CD4-positive, alpha-beta memory T cell (primary cell): ENCODE data around the gene UPF2. TPM values are rescaled to one million over a fixed set of nuclear protein-coding genes. Genes with fewer than 3 reads are reported as not detected.
"Not testable (repeated sequence)": the region's sequence is repeated elsewhere in the genome, so short reads cannot be mapped to it uniquely, and the experiment has no call there.

ENCODE experiments used
- CTCF ChIA-PET: fragments of 350-600 bp; sonication (Branson Sonifier 250); formaldehyde crosslinking; loops from one replicate; lab custom pipeline; 2021; ENCODE audit warnings: inconsistent platforms; ENCODE audit not compliant: partially characterized antibody; lab: Charles Lee
- POLR2A ChIA-PET: fragments of 350-600 bp; sonication (Branson Sonifier 250); formaldehyde crosslinking; loops from one replicate; lab custom pipeline; 2021; ENCODE audit not compliant: partially characterized antibody; lab: Charles Lee
- DNase-seq, 5 donors: peaks; one replicate each; pipeline versions ENCODE4 v3.0.0 to v3.0.0-alpha.2; 2020 to 2022; ENCODE audit warnings: mixed read lengths in 1 of 5
- H3K27ac ChIP-seq: one replicate; pipeline ENCODE4 v1.7.0; 2013; ENCODE audit warnings: low read depth, low read length
- H3K27me3 ChIP-seq: 2 replicates; pipeline ENCODE4 v1.7.0; 2013; ENCODE audit warnings: mild to moderate bottlenecking, low read length, moderate library complexity; ENCODE audit not compliant: insufficient read depth
- H3K36me3 ChIP-seq: 2 replicates; pipeline ENCODE4 v1.7.0; 2013; ENCODE audit warnings: mild to moderate bottlenecking, low read length, moderate library complexity; ENCODE audit not compliant: insufficient read depth
- H3K4me1 ChIP-seq: 2 replicates; pipeline ENCODE4 v1.7.0; 2013; ENCODE audit warnings: mild to moderate bottlenecking, low read length, moderate library complexity; ENCODE audit not compliant: insufficient read depth
- H3K4me3 ChIP-seq, 2 donors: one replicate each; pipeline ENCODE4 v1.7.0; 2013; ENCODE audit warnings: low read length in 2 of 2, mild to moderate bottlenecking in 1 of 2
- H3K9me3 ChIP-seq, 2 donors: one replicate each; pipeline ENCODE4 v1.7.0; 2013; ENCODE audit warnings: low read length in 2 of 2, control low read depth in 1 of 2; ENCODE audit not compliant: control insufficient read depth in 1 of 2
- H3K27ac Mint-ChIP-seq, 7 donors: one replicate each; pipeline ENCODE4 v1.8.0; 2020 to 2021; ENCODE audit warnings: mixed read lengths in 7 of 7, mild to moderate bottlenecking in 6 of 7, inconsistent platforms in 3 of 7, moderate library complexity in 3 of 7
- H3K27me3 Mint-ChIP-seq, 2 donors: one replicate each; pipeline ENCODE4 v1.8.0; 2020 to 2021; ENCODE audit warnings: mixed read lengths in 2 of 2
- H3K36me3 Mint-ChIP-seq, 2 donors: one replicate each; pipeline ENCODE4 v1.8.0; 2020 to 2021; ENCODE audit warnings: mixed read lengths in 2 of 2, inconsistent platforms in 1 of 2, mild to moderate bottlenecking in 1 of 2
- H3K4me1 Mint-ChIP-seq, 4 donors: one replicate each; pipeline ENCODE4 v1.8.0; 2020 to 2021; ENCODE audit warnings: mixed read lengths in 4 of 4, mild to moderate bottlenecking in 1 of 4
- H3K4me3 Mint-ChIP-seq, 8 donors: one replicate each; pipeline ENCODE4 v1.8.0; 2020 to 2021; ENCODE audit warnings: mixed read lengths in 8 of 8, mild to moderate bottlenecking in 7 of 8, moderate library complexity in 6 of 8, inconsistent platforms in 3 of 8
- H3K9me3 Mint-ChIP-seq, 8 donors: one replicate each; pipeline ENCODE4 v1.8.0; 2020 to 2021; ENCODE audit warnings: mixed read lengths in 8 of 8, mild to moderate bottlenecking in 5 of 8, inconsistent platforms in 3 of 8, moderate library complexity in 1 of 8
- intact Hi-C: fragments of 100-400 bp; cut with micrococcal nuclease; formaldehyde crosslinking; loops from one replicate; pipeline ENCODE4 v1.15.1; 2023
- polyA plus RNA-seq, 2 donors: library from polyadenylated mRNA; unstranded; fragments of 300-500 nt; fragmentation: Illumina TruSeq; gene quantifications; one replicate each; pipeline ENCODE4 v1.2.3, GENCODE V29; 2021
- total RNA-seq, 2 experiments: library from RNA; stranded (reverse); gene quantifications; one replicate each; pipeline ENCODE4 v1.2.3, GENCODE V29; 2021

Gene UPF2
- total and polyA plus RNA-seq, 4 experiments from 2014 or later: 5.4 to 38.6 (median 28.1) TPM

DNA sequence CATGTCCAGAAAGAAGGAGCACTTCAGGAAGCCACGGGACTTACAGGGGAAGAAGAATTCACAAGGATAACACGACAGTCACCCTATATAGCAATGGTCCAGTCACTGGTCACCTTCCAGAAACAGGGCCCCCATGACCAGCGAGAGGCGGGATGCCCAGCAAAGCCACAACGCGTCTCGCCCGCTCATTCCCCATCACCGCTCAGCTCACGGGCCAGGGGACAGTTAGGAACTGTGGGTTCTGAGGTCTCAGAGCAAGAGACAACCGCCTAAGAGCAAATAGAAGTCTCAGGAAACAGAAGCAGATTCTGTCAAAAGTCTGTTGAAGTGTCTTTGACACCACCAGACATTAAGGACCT is 147.5 kb downstream of the UPF2 start:
- ChIA-PET CTCF (no interaction called here), POLR2A (no interaction called here)
- H3K9me3 ChIP-seq: no peaks in the 10 kb centered on the region
- no peaks in the 10 kb centered on the region for H3K27me3 ChIP-seq
- Mint-ChIP-seq H3K4me3 (no peak overlapping the region), H3K27ac (no peak overlapping the region), H3K36me3 (no peaks in the 10 kb centered on the region), H3K27me3 (no peaks in the 10 kb centered on the region), H3K4me1 (peaks cover 0 to 2% (median 0%) of the 10 kb centered on the region in 4 donors), H3K9me3 (peaks cover 0 to 3% (median 0%) of the 10 kb centered on the region in 8 donors)
- no peaks in the 10 kb centered on the region for H3K36me3 ChIP-seq
- no peaks in the 10 kb centered on the region for H3K4me1 ChIP-seq
- no peak for DNase-seq
- no peak overlapping the region for H3K4me3 ChIP-seq
- intact Hi-C loops: no loop called here
- no peak overlapping the region for H3K27ac ChIP-seq

DNA sequence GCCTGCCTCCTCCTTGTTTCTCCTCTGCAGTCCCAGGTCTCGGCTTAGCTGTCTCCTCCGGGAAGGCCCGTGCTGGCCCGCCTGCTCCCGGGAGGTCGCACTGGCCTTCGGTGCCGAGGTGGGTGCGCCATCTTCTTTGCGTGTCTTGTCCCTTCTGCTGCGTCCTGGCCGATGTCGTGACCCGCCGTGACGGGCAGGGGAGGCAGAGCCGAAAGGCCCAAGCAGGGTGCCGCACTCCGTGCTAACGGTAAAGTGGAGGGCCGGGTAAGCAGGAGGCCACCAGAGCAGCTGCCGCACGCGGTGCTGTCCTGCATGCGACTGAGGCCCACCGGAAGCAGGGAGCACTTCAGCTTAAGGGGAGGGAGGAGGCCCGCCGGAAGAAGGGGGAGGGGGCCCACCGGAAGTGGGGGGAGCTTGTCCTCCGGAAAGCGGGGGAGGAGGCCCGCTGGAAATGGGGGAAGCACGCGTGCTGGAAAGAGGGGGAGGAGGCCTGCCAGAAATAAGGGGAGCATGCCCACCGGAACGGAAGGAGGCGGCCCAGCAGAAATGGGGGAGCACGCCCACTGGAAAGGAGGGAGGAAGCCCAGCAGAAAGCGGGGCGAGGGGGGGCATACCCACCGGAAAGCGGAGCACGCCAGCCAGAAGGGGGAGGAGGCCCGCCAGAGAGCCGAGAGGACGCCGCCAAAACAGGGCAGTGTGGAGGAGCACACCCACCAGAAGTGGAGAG is 148.1 kb downstream of the UPF2 start:
- Mint-ChIP-seq H3K36me3 (no peaks in the 10 kb centered on the region), H3K9me3 (peaks cover 0 to 3% (median 0%) of the 10 kb centered on the region in 8 donors), H3K27me3 (no peaks in the 10 kb centered on the region), H3K4me1 (peaks cover 0 to 2% (median 0%) of the 10 kb centered on the region in 4 donors), H3K4me3 (no peak overlapping the region), H3K27ac (no peak overlapping the region)
- H3K4me1 ChIP-seq: no peaks in the 10 kb centered on the region
- DNase-seq: no peak
- ChIA-PET CTCF (no interaction called here), POLR2A (no interaction called here)
- no peak overlapping the region for H3K4me3 ChIP-seq
- no peaks in the 10 kb centered on the region for H3K36me3 ChIP-seq
- H3K27ac ChIP-seq: no peak overlapping the region
- no peaks in the 10 kb centered on the region for H3K27me3 ChIP-seq
- intact Hi-C loops: no loop called here
- H3K9me3 ChIP-seq: no peaks in the 10 kb centered on the region

DNA sequence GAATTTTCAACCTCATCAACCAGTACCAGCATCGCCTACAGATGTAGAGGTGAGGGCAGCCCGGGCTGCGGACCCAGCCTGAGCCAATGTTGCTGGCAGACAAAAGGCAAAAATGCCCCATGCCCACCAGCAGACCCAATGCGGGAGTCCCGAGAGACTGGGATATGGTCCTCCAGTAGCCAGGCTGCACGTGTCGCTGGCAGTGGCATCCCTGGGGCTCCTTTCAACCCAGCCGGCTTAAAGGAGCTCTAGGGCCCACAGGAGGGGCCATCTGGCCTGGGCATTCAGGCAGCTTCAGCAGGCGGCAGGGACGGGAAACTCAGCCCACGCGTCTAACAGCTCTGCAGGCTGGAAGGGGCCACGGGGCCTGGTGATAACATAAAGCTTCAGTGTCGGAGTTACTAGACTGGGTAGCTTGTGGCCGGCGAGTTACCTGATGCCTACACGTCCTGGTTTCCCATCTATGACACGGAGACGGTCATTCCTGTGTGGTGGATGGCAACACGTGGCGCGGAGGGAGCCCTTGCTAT is 148.8 kb downstream of the UPF2 start:
- intact Hi-C loops: no loop called here
- Mint-ChIP-seq H3K27ac (no peak overlapping the region), H3K36me3 (no peaks in the 10 kb centered on the region), H3K9me3 (peaks cover 0 to 3% (median 0%) of the 10 kb centered on the region in 8 donors), H3K4me1 (peaks cover 0 to 2% (median 0%) of the 10 kb centered on the region in 4 donors), H3K27me3 (no peaks in the 10 kb centered on the region), H3K4me3 (no peak overlapping the region)
- ChIA-PET CTCF (no interaction called here), POLR2A (no interaction called here)
- no peaks in the 10 kb centered on the region for H3K9me3 ChIP-seq
- no peaks in the 10 kb centered on the region for H3K27me3 ChIP-seq
- no peak for DNase-seq
- no peak overlapping the region for H3K27ac ChIP-seq
- no peaks in the 10 kb centered on the region for H3K4me1 ChIP-seq
- H3K4me3 ChIP-seq: no peak overlapping the region
- no peaks in the 10 kb centered on the region for H3K36me3 ChIP-seq

DNA sequence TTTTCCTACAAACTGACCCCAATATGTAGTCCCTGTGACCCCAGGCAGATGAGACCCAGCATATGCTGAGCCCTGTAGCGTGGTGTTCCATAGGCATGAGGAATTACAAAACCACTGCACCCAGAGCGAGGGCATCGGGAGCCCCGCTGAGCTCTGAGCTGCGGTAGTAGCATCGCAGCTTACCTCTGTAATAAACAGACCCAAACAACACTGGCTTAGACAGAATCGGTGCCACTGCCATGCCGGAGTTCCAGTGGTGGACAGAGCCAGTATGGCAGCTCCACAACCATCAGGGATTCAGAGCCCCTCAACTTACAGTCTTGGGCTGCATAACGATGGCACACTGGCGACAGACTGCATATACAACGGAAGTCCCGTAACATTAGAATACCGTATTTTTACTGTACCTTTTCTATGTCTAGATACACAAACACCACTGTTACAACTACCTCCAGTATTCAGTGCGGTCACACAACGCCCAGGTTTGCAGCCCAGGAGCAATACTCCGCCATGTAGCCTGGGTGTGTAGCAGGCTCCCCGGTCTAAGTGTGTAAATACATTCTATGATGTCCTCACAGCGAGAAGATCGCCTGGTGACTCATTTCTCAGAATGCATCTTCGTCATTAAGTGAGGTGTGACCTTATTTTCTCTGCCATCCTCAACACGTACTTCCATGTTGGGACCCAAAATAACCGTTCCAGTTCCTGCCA is 150.7 kb downstream of the UPF2 start:
- Mint-ChIP-seq H3K36me3 (no peaks in the 10 kb centered on the region), H3K9me3 (peaks cover 0 to 3% (median 0%) of the 10 kb centered on the region in 8 donors), H3K4me1 (peaks cover 0 to 2% (median 0%) of the 10 kb centered on the region in 4 donors), H3K27me3 (no peaks in the 10 kb centered on the region), H3K27ac (no peak overlapping the region), H3K4me3 (no peak overlapping the region)
- Histone ChIP-seq H3K4me3 (no peak overlapping the region), H3K27ac (no peak overlapping the region), H3K36me3 (no peaks in the 10 kb centered on the region), H3K4me1 (no peaks in the 10 kb centered on the region), H3K9me3 (no peaks in the 10 kb centered on the region), H3K27me3 (no peaks in the 10 kb centered on the region)
- DNase-seq: no peak
- intact Hi-C loops: no loop called here
- ChIA-PET POLR2A (no interaction called here), CTCF (no interaction called here)

DNA sequence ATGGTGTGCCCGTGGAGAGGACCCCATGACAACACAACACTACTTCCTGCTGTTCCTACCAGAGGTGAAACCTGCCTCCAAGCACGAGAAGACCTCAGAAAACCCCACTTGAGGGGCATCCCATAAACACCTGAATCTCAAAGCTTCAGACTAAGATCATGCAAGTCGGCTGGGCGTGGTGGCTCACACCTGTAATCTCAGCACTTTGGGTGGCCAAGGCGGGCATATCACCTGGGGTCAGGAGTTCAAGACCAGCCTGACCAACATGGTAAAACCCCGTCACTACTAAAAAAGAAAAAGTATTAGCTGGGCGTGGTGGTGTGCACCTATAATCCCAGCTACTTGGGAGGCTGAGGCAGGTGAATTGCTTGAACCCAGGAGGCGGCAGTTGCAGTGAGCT is 153.3 kb downstream of the UPF2 start:
- H3K27ac Mint-ChIP-seq, POLR2A ChIA-PET, H3K9me3 ChIP-seq, H3K4me3 ChIP-seq, CTCF ChIA-PET, H3K4me1 Mint-ChIP-seq, H3K9me3 Mint-ChIP-seq, H3K36me3 ChIP-seq, H3K4me3 Mint-ChIP-seq, H3K36me3 Mint-ChIP-seq, H3K27me3 ChIP-seq, DNase-seq, H3K27me3 Mint-ChIP-seq, H3K4me1 ChIP-seq, H3K27ac ChIP-seq, intact Hi-C loops: not testable (repeated sequence)

DNA sequence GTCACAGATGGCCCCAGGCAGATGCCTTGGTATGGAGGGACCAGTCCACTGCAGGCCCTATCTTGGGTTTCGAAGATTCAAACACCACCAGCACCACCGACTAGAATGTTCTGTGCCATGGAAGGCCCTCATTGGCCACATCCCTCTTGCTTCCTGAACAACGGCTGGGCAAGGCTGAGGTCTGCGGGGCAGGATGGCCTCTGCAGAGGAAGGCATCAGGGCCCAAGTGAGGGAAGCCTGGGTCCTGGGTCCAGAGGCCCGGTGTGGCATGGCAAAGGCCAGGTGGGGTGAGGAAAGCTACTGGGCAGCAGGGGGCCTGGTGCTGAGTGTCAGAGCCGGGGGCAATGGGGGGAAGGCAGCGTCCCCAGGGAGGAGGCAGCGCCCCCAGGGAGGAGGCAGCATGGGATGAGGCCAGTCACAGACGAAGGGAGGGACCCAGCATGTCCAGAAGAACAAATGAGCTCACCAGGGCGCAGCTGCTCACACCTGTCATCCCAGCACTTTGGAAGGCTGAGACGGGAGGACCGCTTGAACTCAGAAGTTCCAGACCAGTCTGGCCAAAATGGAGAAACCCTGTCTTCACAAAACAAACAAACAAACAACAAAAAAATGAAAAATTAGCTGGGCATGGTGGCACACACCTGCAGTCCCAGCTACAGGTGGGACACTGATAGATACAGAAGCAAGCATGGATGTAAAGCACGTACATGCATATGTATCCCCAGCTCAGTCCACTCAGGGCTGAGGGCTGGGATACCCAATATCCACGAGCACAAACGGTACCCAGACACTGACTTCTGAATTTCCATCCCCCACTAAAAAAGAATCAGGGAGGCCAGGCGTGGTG is 155.0 kb downstream of the UPF2 start:
- peaks cover 9% of the 10 kb centered on the region for H3K4me1 ChIP-seq
- no peak overlapping the region for H3K27ac ChIP-seq
- intact Hi-C loops: no loop called here
- no peaks in the 10 kb centered on the region for H3K9me3 ChIP-seq
- peaks cover 2 to 7% (median 2%) of the 10 kb centered on the region in 4 donors for H3K4me1 Mint-ChIP-seq
- H3K4me3 Mint-ChIP-seq: no peak overlapping the region
- H3K27me3 ChIP-seq: no peaks in the 10 kb centered on the region
- no peak overlapping the region for H3K4me3 ChIP-seq
- CTCF ChIA-PET: no interaction called here
- no peaks in the 10 kb centered on the region for H3K27me3 Mint-ChIP-seq
- H3K27ac Mint-ChIP-seq: peak overlapping the region in 2 of 7 donors; percentile 13 to 59
- H3K36me3 Mint-ChIP-seq: no peaks in the 10 kb centered on the region
- DNase-seq: no peak
- H3K9me3 Mint-ChIP-seq: no peaks in the 10 kb centered on the region
- H3K36me3 ChIP-seq: no peaks in the 10 kb centered on the region
- POLR2A ChIA-PET: no interaction called here

- Mint-ChIP-seq H3K27me3 (no peaks in the 10 kb centered on the region), H3K4me3 (no peak overlapping the region), H3K4me1 (peaks cover 6 to 14% (median 9%) of the 10 kb centered on the region in 4 donors), H3K36me3 (no peaks in the 10 kb centered on the region), H3K27ac (no peak overlapping the region), H3K9me3 (no peaks in the 10 kb centered on the region)
- Histone ChIP-seq H3K27me3 (no peaks in the 10 kb centered on the region), H3K4me3 (no peak overlapping the region), H3K27ac (no peak overlapping the region), H3K9me3 (no peaks in the 10 kb centered on the region), H3K4me1 (peaks cover 12% of the 10 kb centered on the region), H3K36me3 (no peaks in the 10 kb centered on the region)
- DNase-seq: no peak
- CTCF ChIA-PET: no interaction called here
- POLR2A ChIA-PET: no interaction called here
- intact Hi-C loops: no loop called here
Observed at GRCh38 chr10:11886851-11887250, 155.8 kb downstream of the UPF2 start.
